ENCODE results near the gene AHI1.

Gene AHI1

GRCh38 chr6:135286962-135287538, 210.5 kb downstream of the AHI1 start:
- no peak for DNase-seq

GRCh38 chr6:135285165-135285564, 212.4 kb downstream of the AHI1 start:
- no peak for DNase-seq

GRCh38 chr6:135283926-135284325, 213.6 kb downstream of the AHI1 start:
- DNase-seq: no peak

DNA sequence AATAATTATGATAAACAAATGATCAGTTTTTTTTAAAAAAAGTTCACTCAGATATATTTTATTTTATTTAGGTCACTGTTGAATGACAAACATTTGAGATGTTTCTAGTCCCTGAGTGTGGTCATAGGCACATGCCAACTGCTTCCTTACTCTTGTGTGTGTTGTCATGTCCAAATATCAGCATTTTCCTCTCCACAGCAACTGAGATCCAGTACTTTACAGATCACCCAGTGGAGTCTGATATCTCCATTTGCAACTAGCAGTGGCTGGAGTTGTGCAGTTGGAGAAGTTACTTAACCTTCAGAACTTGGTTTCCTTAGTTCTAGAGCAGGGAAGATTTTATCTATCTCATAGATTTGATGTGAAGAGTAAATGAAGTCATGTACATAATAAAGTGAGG, 215.1 kb downstream of the AHI1 start:
- DNase-seq: no peak

GRCh38 chr6:135281964-135282363, 215.6 kb downstream of the AHI1 start:
- DNase-seq: no peak

- DNase-seq: no peak
These were observed 216.3 kb downstream of the AHI1 start for GRCh38 chr6:135281227-135281626.

GRCh38 chr6:135280375-135281136, 217.0 kb downstream of the AHI1 start:
- DNase-seq: no peak

- DNase-seq: no peak
These were observed 220.1 kb downstream of the AHI1 start for GRCh38 chr6:135277422-135277821.

GRCh38 chr6:135274561-135275293, 222.8 kb downstream of the AHI1 start:
- no peak for DNase-seq

- DNase-seq: no peak
These were observed 225.9 kb downstream of the AHI1 start for GRCh38 chr6:135271626-135272025.

GRCh38 chr6:135270676-135271536, 226.6 kb downstream of the AHI1 start:
- DNase-seq: peak; percentile 15

GRCh38 chr6:135269481-135269891, 228.1 kb downstream of the AHI1 start:
- DNase-seq: peak; percentile 9

GRCh38 chr6:135268740-135269139, 228.8 kb downstream of the AHI1 start:
- no peak for DNase-seq

DNA sequence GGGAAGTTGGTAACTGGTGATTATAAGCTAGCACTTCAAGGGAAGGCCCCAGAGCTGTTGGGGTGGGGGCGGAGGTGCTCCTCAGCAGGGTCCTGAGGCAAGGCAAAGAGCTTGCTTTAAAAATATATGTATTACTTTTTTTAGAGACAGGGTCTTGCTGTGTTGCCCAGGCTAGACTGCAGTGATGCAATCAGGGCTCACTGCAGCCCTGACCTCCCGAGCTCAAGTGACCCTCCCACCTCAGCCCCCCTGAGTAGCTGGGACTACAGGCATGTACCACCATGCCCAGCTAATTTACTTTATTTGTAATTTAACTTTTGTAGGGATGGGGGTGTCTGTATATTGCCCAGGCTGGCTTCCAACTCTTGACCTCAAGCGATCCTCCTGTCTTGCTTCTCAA, 229.3 kb downstream of the AHI1 start:
- no peak for DNase-seq

- DNase-seq: peak; percentile 54
These were observed 230.5 kb downstream of the AHI1 start for GRCh38 chr6:135267085-135267484.

- peak; percentile 54 for DNase-seq
These were observed 230.9 kb downstream of the AHI1 start for GRCh38 chr6:135266675-135267074.

GRCh38 chr6:135265278-135265677, 232.3 kb downstream of the AHI1 start:
- DNase-seq: no peak

GRCh38 chr6:135261872-135262725, 235.4 kb downstream of the AHI1 start:
- no peak for DNase-seq

DNA sequence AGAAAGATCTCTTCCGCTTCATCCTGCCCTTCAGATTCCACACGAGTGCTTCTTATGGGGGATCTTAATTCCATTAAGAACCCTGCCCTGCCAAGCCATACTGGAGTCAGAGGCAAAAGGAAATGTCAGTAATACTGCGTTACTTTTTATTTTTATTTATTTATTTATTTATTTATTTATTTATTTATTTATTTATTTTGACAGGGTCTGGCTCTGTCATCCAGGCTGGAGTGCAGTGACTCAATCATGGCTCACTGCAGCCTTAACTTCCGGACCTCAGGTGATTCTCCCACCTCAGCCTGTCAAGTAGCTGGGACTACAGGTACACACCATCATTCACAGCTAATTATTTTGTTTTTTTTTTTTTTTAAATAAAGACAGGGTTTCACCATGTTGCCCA, 236.9 kb downstream of the AHI1 start:
- no peak for DNase-seq

- DNase-seq: no peak
These were observed 238.6 kb downstream of the AHI1 start for GRCh38 chr6:135258970-135259369.

GRCh38 chr6:135257631-135258405, 239.7 kb downstream of the AHI1 start:
- DNase-seq: no peak
